Right atrium auricular region (tissue), 2 donors: ENCODE data around the gene KPNA4. TPM values are rescaled to one million over a fixed set of nuclear protein-coding genes. Genes with fewer than 3 reads are reported as not detected.
"Not testable (repeated sequence)": the region's sequence is repeated elsewhere in the genome, so short reads cannot be mapped to it uniquely, and the experiment has no call there.

Experiments used
- DNase-seq: peaks from one replicate; pipeline ENCODE4 v3.0.0-alpha.2; 2019; ENCODE audit warnings: low spot score
- H3K27ac ChIP-seq, 2 donors: fragments of 200-600 bp; sonication (generic); 1 replicate in 1 of 2; 2 replicates in 1 of 2; pipeline ENCODE4 v1.5.1; 2016 to 2019
- H3K27me3 ChIP-seq, 2 donors: fragments of 200-600 bp; sonication (generic); one replicate each; pipeline versions ENCODE4 v1.5.1 to v1.6.0; 2017 to 2019
- H3K36me3 ChIP-seq: fragments of 200-600 bp; sonication (generic); one replicate; pipeline ENCODE4 v1.5.1; 2016
- H3K4me1 ChIP-seq, 2 donors: fragments of 200-600 bp; sonication (generic); one replicate each; pipeline versions ENCODE4 v1.5.1 to v1.6.0; 2017 to 2019
- H3K4me3 ChIP-seq, 2 donors: fragments of 200-600 bp; sonication (generic); 1 replicate in 1 of 2; 2 replicates in 1 of 2; pipeline ENCODE4 v1.5.1; 2017 to 2019; ENCODE audit warnings: mild to moderate bottlenecking in 1 of 2, moderate library complexity in 1 of 2
- H3K9me3 ChIP-seq, 2 donors: fragments of 200-600 bp; sonication (generic); one replicate each; pipeline ENCODE4 v1.5.1; 2019
- total RNA-seq, 2 donors: library from RNA; depleted of rRNA; stranded (reverse); fragments of >200 nt; gene quantifications; one replicate each; pipeline ENCODE4 v1.1.0, GENCODE V29; 2016
- TF ChIP-seq, protein P1 (sequence below), 2 donors: fragments of 200-600 bp; sonication (generic); IDR thresholded peaks; one replicate each; pipeline ENCODE4 v1.5.1; 2019; ENCODE audit warnings: antibody characterized with exemption in 2 of 2

Gene KPNA4
- total RNA-seq, 2 donors from 2014 or later: 36.1 to 44.4 TPM

DNA sequence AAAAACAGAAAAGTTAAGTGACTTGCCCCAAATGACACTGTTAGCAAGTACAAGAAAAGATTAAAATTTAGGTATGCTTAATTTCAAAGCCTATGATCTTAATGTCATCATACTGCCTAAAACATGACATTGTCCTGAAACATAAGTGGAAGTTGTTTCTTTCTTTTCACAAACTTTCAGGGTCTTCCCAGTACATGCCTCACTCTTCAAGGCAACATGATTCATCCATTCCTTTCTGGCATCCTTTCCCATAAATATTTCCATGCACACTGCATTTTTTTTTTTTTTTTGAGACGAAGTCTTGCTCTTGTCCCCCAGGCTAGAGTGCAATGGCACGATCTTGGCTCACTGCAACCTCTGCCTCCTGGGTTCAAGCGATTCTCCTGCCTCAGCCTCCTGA lies 42.5 kb upstream of the KPNA4 start:
- H3K4me3 ChIP-seq: no peak overlapping the region
- H3K36me3 ChIP-seq: no peaks in the 10 kb centered on the region
- no peaks in the 10 kb centered on the region for H3K9me3 ChIP-seq
- H3K27ac ChIP-seq: no peak overlapping the region
- no peaks in the 10 kb centered on the region for H3K27me3 ChIP-seq
- TF ChIP-seq, protein P1, sequence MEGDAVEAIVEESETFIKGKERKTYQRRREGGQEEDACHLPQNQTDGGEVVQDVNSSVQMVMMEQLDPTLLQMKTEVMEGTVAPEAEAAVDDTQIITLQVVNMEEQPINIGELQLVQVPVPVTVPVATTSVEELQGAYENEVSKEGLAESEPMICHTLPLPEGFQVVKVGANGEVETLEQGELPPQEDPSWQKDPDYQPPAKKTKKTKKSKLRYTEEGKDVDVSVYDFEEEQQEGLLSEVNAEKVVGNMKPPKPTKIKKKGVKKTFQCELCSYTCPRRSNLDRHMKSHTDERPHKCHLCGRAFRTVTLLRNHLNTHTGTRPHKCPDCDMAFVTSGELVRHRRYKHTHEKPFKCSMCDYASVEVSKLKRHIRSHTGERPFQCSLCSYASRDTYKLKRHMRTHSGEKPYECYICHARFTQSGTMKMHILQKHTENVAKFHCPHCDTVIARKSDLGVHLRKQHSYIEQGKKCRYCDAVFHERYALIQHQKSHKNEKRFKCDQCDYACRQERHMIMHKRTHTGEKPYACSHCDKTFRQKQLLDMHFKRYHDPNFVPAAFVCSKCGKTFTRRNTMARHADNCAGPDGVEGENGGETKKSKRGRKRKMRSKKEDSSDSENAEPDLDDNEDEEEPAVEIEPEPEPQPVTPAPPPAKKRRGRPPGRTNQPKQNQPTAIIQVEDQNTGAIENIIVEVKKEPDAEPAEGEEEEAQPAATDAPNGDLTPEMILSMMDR (IDR thresholded peaks at IDR 0.05): no peak
- DNase-seq: no peak
- H3K4me1 ChIP-seq: no peaks in the 10 kb centered on the region

DNA sequence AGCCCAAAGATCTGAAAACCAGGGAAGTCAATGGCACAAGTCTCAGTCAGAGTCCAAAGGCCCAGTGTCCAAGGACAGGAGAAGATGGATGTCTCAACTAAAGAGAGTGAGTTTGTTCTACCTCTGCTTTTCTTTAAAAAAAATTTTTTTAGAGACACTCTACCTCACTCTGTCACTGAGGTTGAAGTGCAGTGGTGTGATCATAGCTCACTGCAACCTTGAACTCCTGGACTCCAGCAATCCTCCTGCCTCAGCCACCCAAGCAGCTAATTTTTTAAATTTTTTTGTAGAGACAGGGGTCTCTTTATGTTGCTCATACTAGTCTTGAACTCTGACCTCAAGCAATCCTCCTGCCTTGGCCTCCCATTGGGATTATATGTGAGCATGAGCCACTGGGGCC lies 39.9 kb upstream of the KPNA4 start:
- Histone ChIP-seq H3K27ac (no peak overlapping the region), H3K9me3 (no peaks in the 10 kb centered on the region), H3K36me3 (no peaks in the 10 kb centered on the region), H3K4me1 (no peaks in the 10 kb centered on the region), H3K4me3 (no peak overlapping the region), H3K27me3 (no peaks in the 10 kb centered on the region)
- TF ChIP-seq, protein P1 (IDR thresholded peaks at IDR 0.05): no peak
- DNase-seq: no peak

DNA sequence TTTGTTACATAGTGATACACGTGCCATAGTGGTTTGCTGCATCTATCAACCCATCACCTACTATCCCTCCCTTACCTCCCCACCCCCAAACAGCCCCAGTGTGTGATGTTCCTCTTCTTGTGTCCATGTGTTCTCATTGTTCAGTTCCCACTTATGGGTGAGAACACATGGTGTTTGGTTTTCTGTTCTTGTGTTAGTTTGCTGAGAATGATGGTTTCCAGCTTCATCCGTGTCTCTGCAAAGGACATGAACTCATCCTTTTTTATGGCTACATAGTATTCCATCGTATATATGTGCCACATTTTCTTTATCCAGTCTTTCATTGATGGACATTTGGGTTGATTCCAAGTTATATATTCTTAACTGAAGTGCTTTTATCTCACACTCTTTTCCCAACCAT lies 38.5 kb upstream of the KPNA4 start:
- H3K9me3 ChIP-seq, H3K27me3 ChIP-seq, DNase-seq, H3K36me3 ChIP-seq, H3K4me1 ChIP-seq, H3K4me3 ChIP-seq, H3K27ac ChIP-seq: not testable (repeated sequence)

DNA sequence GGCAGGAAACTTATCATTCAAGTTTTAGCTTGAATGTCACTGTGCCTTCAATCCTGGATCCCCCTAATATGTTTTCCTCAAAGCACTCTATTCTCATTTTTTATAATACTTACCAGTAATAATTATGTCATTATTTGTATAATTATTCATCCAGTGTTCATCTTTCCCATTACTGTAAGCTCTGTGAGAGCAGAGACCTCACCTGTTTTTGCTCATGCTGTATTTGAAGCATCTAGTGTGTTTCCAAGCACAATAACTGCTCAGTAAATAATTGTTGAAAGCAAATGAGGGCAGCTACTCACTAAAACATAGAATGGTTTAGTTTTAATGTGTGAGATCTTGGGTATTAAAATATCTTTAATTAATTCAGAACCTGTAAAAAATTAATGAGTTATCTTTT lies 36.9 kb upstream of the KPNA4 start:
- H3K27ac ChIP-seq: no peak overlapping the region
- no peaks in the 10 kb centered on the region for H3K36me3 ChIP-seq
- TF ChIP-seq, protein P1 (IDR thresholded peaks at IDR 0.05): no peak
- H3K4me3 ChIP-seq: no peak overlapping the region
- no peak for DNase-seq
- H3K9me3 ChIP-seq: no peaks in the 10 kb centered on the region
- no peaks in the 10 kb centered on the region for H3K4me1 ChIP-seq
- H3K27me3 ChIP-seq: no peaks in the 10 kb centered on the region

DNA sequence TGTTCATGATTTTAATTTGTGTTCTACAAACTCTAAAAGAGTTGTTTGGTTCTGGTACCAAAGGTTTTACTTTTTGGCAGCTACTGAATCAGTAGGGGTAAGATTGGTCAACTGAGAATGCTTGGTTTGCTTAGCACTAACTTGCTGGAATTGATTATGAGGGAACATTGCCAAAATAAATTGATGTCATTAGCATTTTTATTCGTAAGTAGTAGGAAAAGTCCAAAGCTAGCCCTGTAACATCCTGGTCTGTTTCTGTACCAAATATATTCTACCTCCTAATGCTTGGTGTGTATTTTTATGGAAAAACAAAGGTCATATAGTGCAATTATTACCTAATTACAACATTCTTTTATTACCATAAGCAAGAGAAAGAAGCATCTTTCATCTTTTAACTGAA lies 35.9 kb upstream of the KPNA4 start:
- TF ChIP-seq, protein P1 (IDR thresholded peaks at IDR 0.05): no peak
- Histone ChIP-seq H3K27me3 (no peaks in the 10 kb centered on the region), H3K9me3 (no peaks in the 10 kb centered on the region), H3K4me1 (no peaks in the 10 kb centered on the region), H3K4me3 (no peak overlapping the region), H3K36me3 (no peaks in the 10 kb centered on the region), H3K27ac (no peak overlapping the region)
- no peak for DNase-seq

DNA sequence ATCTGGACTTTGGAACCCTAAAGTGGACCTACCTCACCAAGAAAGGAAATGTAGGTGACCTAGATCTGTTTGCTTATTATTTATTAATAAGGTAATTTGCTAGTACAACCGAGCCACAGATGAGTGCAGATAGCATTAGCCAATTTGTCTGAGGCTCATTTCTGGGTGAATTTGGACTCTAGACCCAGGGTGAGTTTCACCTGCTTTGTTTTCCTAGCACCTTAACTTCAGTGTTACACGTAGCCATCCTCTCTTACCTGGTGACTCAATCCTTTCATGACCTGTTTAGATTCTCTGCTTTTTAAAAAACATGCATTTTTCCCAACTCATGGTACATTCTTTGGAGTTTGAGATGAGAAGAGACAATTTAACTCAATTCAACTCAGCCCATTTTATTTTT lies 33.5 kb upstream of the KPNA4 start:
- DNase-seq: no peak

More for the DNA sequence above, 33.5 kb upstream of the KPNA4 start:
- no peaks in the 10 kb centered on the region for H3K9me3 ChIP-seq
- H3K4me1 ChIP-seq: no peaks in the 10 kb centered on the region
- H3K4me3 ChIP-seq: no peak overlapping the region
- no peaks in the 10 kb centered on the region for H3K36me3 ChIP-seq
- H3K27me3 ChIP-seq: no peaks in the 10 kb centered on the region
- H3K27ac ChIP-seq: no peak overlapping the region
- TF ChIP-seq, protein P1 (IDR thresholded peaks at IDR 0.05): no peak
